Erythroblast (primary cell): ENCODE measurements around the gene GPS1.

ENCODE experiments used
- GATA1 ChIP-seq: IDR thresholded peaks from 2 replicates; pipeline ENCODE4 v1.6.1; 2011; ENCODE audit warnings: low read depth, mild to moderate bottlenecking, control low read depth, low read length, moderate library complexity
- POLR2A ChIP-seq: IDR thresholded peaks from 2 replicates; pipeline ENCODE4 v1.6.1; 2011; ENCODE audit warnings: mild to moderate bottlenecking, low read length

- TF ChIP-seq POLR2A, result no peak
- no peak for TF ChIP-seq GATA1
Observed at GRCh38 chr17:82031885-82032627, 19.6 kb upstream of the GPS1 start.
